Spleen (tissue), 7 donors: Measurements from ENCODE around the gene LRFN2.

Source experiments
- CTCF ChIP-seq, 11 experiments: fragments of 200-600 bp in 7 of 11; fragments of 450-650 bp in 4 of 11; sonication (generic) in 4 of 11; IDR thresholded peaks in 8 of 11; conservative IDR thresholded peaks in 3 of 11; 1 replicate in 7 of 11; 2 replicates in 4 of 11; pipeline versions ENCODE4 v1.4.0 to v1.8.0; 2016 to 2021; ENCODE audit warnings: antibody characterized with exemption in 11 of 11, inconsistent platforms in 4 of 11, mild to moderate bottlenecking in 1 of 11
- POLR2A ChIP-seq, 3 donors: fragments of 450-650 bp; IDR thresholded peaks; one replicate each; pipeline ENCODE4 v1.5.1; 2017; ENCODE audit warnings: antibody characterized with exemption in 3 of 3, mild to moderate bottlenecking in 1 of 3
- donor health status: DM: no; HTN: no; CAD: no; lungs with moderate emphysema.
- donor health status: DM: no; HTN: no; CAD: no.
- donor health status: DM: no; HTN: no; CAD: no.

GRCh38 chr6:40630488-40630887, 43.3 kb upstream of the LRFN2 start:
- TF ChIP-seq POLR2A (IDR thresholded peaks at IDR 0.05) (no peak), CTCF (IDR thresholded peaks at IDR 0.05 in 8 of 11, conservative IDR thresholded peaks at IDR 0.05 in 3 of 11) (no peak)
